Endothelial cell of umbilical vein (primary cell): ENCODE measurements around the gene DGCR6. TPM values are rescaled to one million over a fixed set of nuclear protein-coding genes. Genes with fewer than 3 reads are reported as not detected.
A peak's percentile ranks its signal among the peaks of the same experiment; 100 is the strongest.
"Not testable (repeated sequence)": the region's sequence is repeated elsewhere in the genome, so short reads cannot be mapped to it uniquely, and the experiment has no call there.

Experiments
- BruUV-seq: library from RNA; stranded (reverse); fragments of 400-500 nt; replicated peaks from 2 replicates; lab custom pipeline; 2021; lab: Mats Ljungman, UMichigan
- CTCF ChIA-PET: fragments of 300-600, 350-600 bp; sonication (Branson Sonifier 250); formaldehyde crosslinking; loops from one replicate; lab custom pipeline; 2021; ENCODE audit warnings: antibody characterized with exemption, inconsistent platforms; lab: Charles Lee
- POLR2A ChIA-PET: fragments of 300-600, 350-600 bp; sonication (Branson Sonifier 250); formaldehyde crosslinking; loops from one replicate; lab custom pipeline; 2021; ENCODE audit warnings: antibody characterized with exemption, inconsistent platforms; lab: Charles Lee
- DNase-seq: peaks from one replicate; pipeline ENCODE4 v3.0.0-alpha.2; 2011; ENCODE audit warnings: low read depth, low spot score
- FAIRE-seq: peaks from 2 replicates; lab custom pipeline; 2011; peaks lifted over from hg19 to GRCh38; lab: Jason Lieb, UNC
- H2AFZ ChIP-seq: 2 replicates; pipeline ENCODE4 v1.6.0; 2012; ENCODE audit warnings: low read depth, low read length, control low read depth, inconsistent platforms
- H3K27ac ChIP-seq: 2 replicates; pipeline ENCODE4 v1.5.1; 2011; ENCODE audit warnings: low read depth, mild to moderate bottlenecking, control low read depth, low read length, moderate library complexity; ENCODE audit not compliant: insufficient read depth
- H3K27me3 ChIP-seq, 2 experiments: 2 replicates each; pipeline versions ENCODE4 v1.6.0 to v1.6.1; 2011; ENCODE audit warnings: low read length in 2 of 2, mixed read lengths in 1 of 2; ENCODE audit not compliant: control insufficient read depth in 2 of 2, insufficient read depth in 2 of 2
- H3K36me3 ChIP-seq, 2 experiments: 2 replicates in 1 of 2; 3 replicates in 1 of 2; pipeline ENCODE4 v1.5.1; 2011; ENCODE audit warnings: low read length in 2 of 2, mild to moderate bottlenecking in 1 of 2, moderate library complexity in 1 of 2; ENCODE audit not compliant: control insufficient read depth in 2 of 2, insufficient read depth in 2 of 2; ENCODE audit errors: extremely low read depth in 1 of 2
- H3K4me1 ChIP-seq: 3 replicates; pipeline ENCODE4 v1.5.1; 2011; ENCODE audit warnings: mild to moderate bottlenecking, low read length; ENCODE audit not compliant: control insufficient read depth, insufficient read depth; ENCODE audit errors: extremely low read depth
- H3K4me2 ChIP-seq: 2 replicates; pipeline ENCODE4 v1.6.1; 2011; ENCODE audit warnings: low read length, control low read depth, mixed read lengths; ENCODE audit not compliant: insufficient read depth
- H3K4me3 ChIP-seq, 3 experiments: fragments of 200-600 bp in 1 of 3; sonication (generic), shearing (Covaris generic) in 1 of 3; replicated peaks in 1 of 3; 2 replicates each; pipeline ENCODE4 v1.5.1; 2011 to 2016; ENCODE audit warnings: control low read depth in 3 of 3, low read length in 3 of 3, mild to moderate bottlenecking in 2 of 3, inconsistent platforms in 1 of 3, low read depth in 1 of 3, moderate library complexity in 1 of 3; ENCODE audit not compliant: insufficient read depth in 1 of 3
- H3K79me2 ChIP-seq: 2 replicates; pipeline ENCODE4 v1.6.0; 2012; ENCODE audit warnings: low read length, inconsistent platforms; ENCODE audit not compliant: control insufficient read depth, insufficient read depth
- H3K9ac ChIP-seq: replicated peaks from 2 replicates; pipeline ENCODE3; 2011; ENCODE audit warnings: low read length, control low read depth; ENCODE audit not compliant: insufficient read depth; ENCODE audit errors: extremely low read depth
- H3K9me1 ChIP-seq: replicated peaks from 3 replicates; pipeline ENCODE4 v1.6.0; 2011; ENCODE audit warnings: mild to moderate bottlenecking, low read length; ENCODE audit not compliant: control insufficient read depth, insufficient read depth; ENCODE audit errors: extremely low read depth
- H3K9me3 ChIP-seq: replicated peaks from 2 replicates; pipeline ENCODE4 v1.5.1; 2012; ENCODE audit warnings: low read length, inconsistent platforms; ENCODE audit not compliant: control insufficient read depth, insufficient read depth
- H4K20me1 ChIP-seq: replicated peaks from 2 replicates; pipeline ENCODE3; 2011; ENCODE audit warnings: mild to moderate bottlenecking, low read length; ENCODE audit not compliant: control insufficient read depth, insufficient read depth; ENCODE audit errors: extremely low read depth
- CTCF ChIP-seq, 2 donors: IDR thresholded peaks; 1 replicate in 1 of 2; 2 replicates in 1 of 2; pipeline ENCODE4 v1.5.1; 2011; ENCODE audit warnings: low read length in 2 of 2, mild to moderate bottlenecking in 2 of 2, moderate library complexity in 2 of 2, control low read depth in 1 of 2, inconsistent platforms in 1 of 2, low read depth in 1 of 2; ENCODE audit not compliant: insufficient read depth in 1 of 2; ENCODE audit errors: extremely low read depth in 1 of 2
- EZH2 ChIP-seq: IDR thresholded peaks from 2 replicates; pipeline ENCODE4 v1.6.1; 2012; ENCODE audit warnings: borderline replicate concordance, low read depth, mild to moderate bottlenecking, moderate library complexity, low read length, inconsistent platforms; ENCODE audit not compliant: severe bottlenecking
- FOS ChIP-seq: IDR thresholded peaks from 2 replicates; pipeline ENCODE4 v1.6.1; 2011; ENCODE audit warnings: mild to moderate bottlenecking, low read length, moderate library complexity, borderline replicate concordance; ENCODE audit not compliant: insufficient read depth
- GATA2 ChIP-seq: IDR thresholded peaks from 2 replicates; pipeline ENCODE4 v1.7.0; 2011; ENCODE audit warnings: low read depth, mild to moderate bottlenecking, moderate library complexity, mixed read lengths, low read length; ENCODE audit not compliant: insufficient read length, insufficient read depth
- JUN ChIP-seq: IDR thresholded peaks from 2 replicates; pipeline ENCODE4 v1.6.1; 2011; ENCODE audit warnings: borderline replicate concordance, low read depth; ENCODE audit not compliant: insufficient read length, insufficient read depth
- MAX ChIP-seq: IDR thresholded peaks from 2 replicates; pipeline ENCODE4 v1.6.1; 2011; ENCODE audit not compliant: insufficient read depth, insufficient read length
- MYC ChIP-seq: IDR thresholded peaks from one replicate; pipeline ENCODE4 v1.6.1; 2011; ENCODE audit warnings: mild to moderate bottlenecking, low read depth, low read length
- POLR2A ChIP-seq: IDR thresholded peaks from 2 replicates; pipeline ENCODE4 v1.6.1; 2012; ENCODE audit warnings: low read depth, mild to moderate bottlenecking, control low read depth, low read length
- POLR2AphosphoS5 ChIP-seq: IDR thresholded peaks from 2 replicates; pipeline ENCODE4 v1.6.1; 2012; ENCODE audit warnings: low read depth, mild to moderate bottlenecking, control low read depth, low read length, moderate library complexity; ENCODE audit not compliant: insufficient read depth
- dilution Hi-C: fragments of 300-500 bp; cut with MboI; formaldehyde crosslinking; loops from one replicate; pipeline ENCODE4 v1.15.0; 2019; ENCODE audit warnings: low sequenced_read_pairs; ENCODE audit not compliant: extremely low pct_ligation_motif_present
- intact Hi-C: fragments of 100-400 bp; cut with micrococcal nuclease; formaldehyde crosslinking; loops from one replicate; pipeline ENCODE4 v1.10.0; 2022
- polyA plus RNA-seq, 4 experiments: library from polyadenylated mRNA; depleted of rRNA in 3 of 4; stranded (reverse) in 3 of 4; unstranded in 1 of 4; fragments of >200 nt; gene quantifications; 2 replicates each; pipeline versions ENCODE4 v1.2.1 to v1.2.3, GENCODE V29; 2011 to 2012; ENCODE audit warnings: missing spikeins in 1 of 4
- total RNA-seq: library from RNA; stranded (reverse); gene quantifications from 2 replicates; pipeline ENCODE4 v1.2.3, GENCODE V29; 2021

DGCR6 gene
- total and polyA plus RNA-seq, 2 donors (not counting 3 experiments of a cell fraction or from before 2014, with no cell fraction given), result 0.95 to 1.1 TPM

- H4K20me1 ChIP-seq, dilution Hi-C loops, H3K79me2 ChIP-seq, H3K9me1 ChIP-seq, DNase-seq, FAIRE-seq, H3K27ac ChIP-seq, H3K4me2 ChIP-seq, intact Hi-C loops, H3K4me3 ChIP-seq, H3K27me3 ChIP-seq, H3K36me3 ChIP-seq, H2AFZ ChIP-seq, CTCF ChIA-PET, H3K9ac ChIP-seq, H3K9me3 ChIP-seq, H3K4me1 ChIP-seq, POLR2A ChIA-PET: not testable (repeated sequence)
- BruUV-seq, result TSS peak; percentile 69
Measured at GRCh38 chr22:18947105-18947504, 41.0 kb downstream of the DGCR6 start.

GRCh38 chr22:18947905-18948304 lies 41.8 kb downstream of the DGCR6 start:
- BruUV-seq, result no TSS peak
- H3K27ac ChIP-seq, result no peak overlapping the region
- DNase-seq (no peak), FAIRE-seq (no peak)
- ChIA-PET CTCF (interaction anchor here (0.6 kb wide), 1 partner anchor 543 kb away, joined by 3 read pairs; no protein-coding TSS in a partner anchor), POLR2A (no interaction called here)
- H3K4me2 ChIP-seq, result no peak overlapping the region
- intact Hi-C loops (no loop called here), dilution Hi-C loops (no loop called here)
- H3K36me3 ChIP-seq, result no peaks in the 10 kb centered on the region
- no peaks in the 10 kb centered on the region for H3K9me3 ChIP-seq
- no peak overlapping the region for H3K9ac ChIP-seq
- H2AFZ ChIP-seq, result no peak overlapping the region
- H4K20me1 ChIP-seq, result no peaks in the 10 kb centered on the region
- no peaks in the 10 kb centered on the region for H3K4me1 ChIP-seq
- H3K79me2 ChIP-seq, result no peaks in the 10 kb centered on the region
- TF ChIP-seq EZH2, result no peak
- TF ChIP-seq MYC, result no peak
- no peak for TF ChIP-seq GATA2
- no peak for TF ChIP-seq JUN
- TF ChIP-seq CTCF (IDR thresholded peaks at IDR 0.05; ENCODE audit: extremely low read depth in 1 of 2, insufficient read depth in 1 of 2, low read depth in 1 of 2, low read length in 2 of 2), result no peak
- no peak for TF ChIP-seq POLR2AphosphoS5
- no peak for TF ChIP-seq MAX
- TF ChIP-seq POLR2A, result no peak
- TF ChIP-seq FOS, result no peak
- H3K9me1 ChIP-seq, result no peaks in the 10 kb centered on the region
- peaks cover 0 to 5% of the 10 kb centered on the region in 2 experiments for H3K27me3 ChIP-seq
- no peak overlapping the region for H3K4me3 ChIP-seq
